Activated CD8-positive, alpha-beta T cell treated with anti-CD3 and anti-CD28 coated beads, Interleukin-2, amount 10 ng/mL, durations not matched to agents 7 days and 5 days (primary cell): Measurements from ENCODE around the gene GPX1. TPM values are rescaled to one million over a fixed set of nuclear protein-coding genes. Genes with fewer than 3 reads are reported as not detected.
"Not testable (repeated sequence)": the region's sequence is repeated elsewhere in the genome, so short reads cannot be mapped to it uniquely, and the experiment has no call there.

Experiments
- ATAC-seq: fragments of 150-1000 bp; cut with Tn5 transposase; one replicate; pipeline ENCODE4 v1.10.0; 2021; ENCODE audit warnings: moderate library complexity
- CTCF ChIA-PET: fragments of 350-600 bp; sonication (Branson Sonifier 250); formaldehyde crosslinking; loops from one replicate; lab custom pipeline; 2021; ENCODE audit warnings: antibody characterized with exemption; lab: Charles Lee
- POLR2A ChIA-PET: fragments of 350-600 bp; sonication (Branson Sonifier 250); formaldehyde crosslinking; loops from one replicate; lab custom pipeline; 2021; ENCODE audit warnings: antibody characterized with exemption; lab: Charles Lee
- DNase-seq: peaks from one replicate; pipeline ENCODE4 v3.0.0-alpha.2; 2020
- H3K27ac Mint-ChIP-seq: one replicate; pipeline ENCODE4 v1.8.0; 2021; ENCODE audit warnings: mild to moderate bottlenecking, mixed read lengths
- H3K27me3 Mint-ChIP-seq: one replicate; pipeline ENCODE4 v1.8.0; 2021; ENCODE audit warnings: low read depth, mixed read lengths
- H3K36me3 Mint-ChIP-seq: one replicate; pipeline ENCODE4 v1.8.0; 2021; ENCODE audit warnings: low read depth, mixed read lengths
- H3K4me1 Mint-ChIP-seq: one replicate; pipeline ENCODE4 v1.8.0; 2021; ENCODE audit warnings: low read depth, mixed read lengths
- H3K4me3 Mint-ChIP-seq: one replicate; pipeline ENCODE4 v1.8.0; 2021; ENCODE audit warnings: mild to moderate bottlenecking, mixed read lengths
- H3K9me3 Mint-ChIP-seq: one replicate; pipeline ENCODE4 v1.8.0; 2022; ENCODE audit warnings: mixed read lengths; ENCODE audit not compliant: insufficient read depth
- total RNA-seq, 2 experiments: library from RNA; stranded (reverse); gene quantifications; one replicate each; pipeline ENCODE4 v1.2.3, GENCODE V29; 2021

The GPX1 gene
- total RNA-seq, 2 experiments from 2014 or later: 115 to 119 TPM

DNA sequence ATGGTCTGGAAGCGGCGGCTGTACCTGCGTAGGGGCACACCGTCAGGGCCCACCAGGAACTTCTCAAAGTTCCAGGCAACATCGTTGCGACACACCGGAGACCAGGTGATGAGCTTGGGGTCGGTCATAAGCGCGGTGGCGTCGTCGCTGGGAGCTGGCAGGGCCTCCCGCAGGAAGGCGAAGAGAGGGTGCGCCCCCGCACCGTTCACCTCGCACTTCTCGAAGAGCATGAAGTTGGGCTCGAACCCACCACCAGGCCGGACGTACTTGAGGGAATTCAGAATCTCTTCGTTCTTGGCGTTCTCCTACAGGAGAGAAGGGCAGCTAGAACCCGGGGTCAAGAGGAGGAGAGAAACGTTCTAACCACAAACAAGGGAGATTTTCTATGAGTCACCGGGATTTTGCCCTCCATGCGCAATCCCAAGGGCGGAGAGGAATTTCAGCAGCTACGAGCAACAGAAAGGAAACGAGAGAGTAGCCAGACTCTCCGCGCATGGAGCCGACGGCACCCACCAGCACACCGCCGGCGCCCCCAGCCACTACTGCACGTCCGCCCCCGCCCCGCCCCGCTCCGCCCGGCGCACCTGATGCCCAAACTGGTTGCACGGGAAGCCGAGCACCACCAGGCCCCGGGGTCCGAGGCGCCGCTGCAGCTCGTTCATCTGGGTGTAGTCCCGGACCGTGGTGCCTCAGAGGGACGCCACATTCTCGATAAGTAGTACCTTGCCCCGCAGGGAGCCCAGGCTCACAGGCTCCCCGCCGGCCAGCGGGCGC, 523 bp downstream of the GPX1 start:
- peak overlapping the region; percentile 88 for H3K27ac Mint-ChIP-seq
- H3K4me3 Mint-ChIP-seq: peak overlapping the region; percentile 95
- not testable (repeated sequence) for H3K9me3 Mint-ChIP-seq, H3K27me3 Mint-ChIP-seq
- H3K4me1 Mint-ChIP-seq: peaks cover 45% of the 10 kb centered on the region
- POLR2A ChIA-PET: interaction anchor here (0.9 to 3.2 kb wide), 5 partner anchors 18 to 264 kb away, joined by 3 to 36 read pairs (median 4); partner anchors contain the start of genes NICN1, QRICH1, RHOA and TCTA
- CTCF ChIA-PET: interaction anchor here (1.5 to 7.9 kb wide), 3 partner anchors 12 to 92 kb away, joined by 4 to 53 read pairs (median 10); partner anchors contain the start of gene USP4
- ATAC-seq (peak; percentile 54), DNase-seq (peak; percentile 62)
- peaks cover 59% of the 10 kb centered on the region for H3K36me3 Mint-ChIP-seq

DNA sequence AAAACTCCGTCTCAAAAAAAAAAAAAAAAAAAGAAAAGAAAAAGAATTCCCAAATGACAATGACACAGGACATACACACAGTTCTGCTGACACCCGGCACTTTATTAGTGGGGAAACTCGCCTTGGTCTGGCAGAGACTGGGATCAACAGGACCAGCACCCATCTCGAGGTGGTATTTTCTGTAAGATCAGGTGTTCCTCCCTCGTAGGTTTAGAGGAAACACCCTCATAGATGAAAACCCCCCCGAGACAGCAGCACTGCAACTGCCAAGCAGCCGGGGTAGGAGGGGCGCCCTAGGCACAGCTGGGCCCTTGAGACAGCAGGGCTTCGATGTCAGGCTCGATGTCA, 1.1 kb downstream of the GPX1 start:
- not testable (repeated sequence) for DNase-seq, H3K9me3 Mint-ChIP-seq, H3K27me3 Mint-ChIP-seq
- H3K4me1 Mint-ChIP-seq: peaks cover 40% of the 10 kb centered on the region
- POLR2A ChIA-PET: interaction anchor here (0.9 to 3.2 kb wide), 3 partner anchors 17 to 72 kb away, joined by 4 to 36 read pairs (median 18); partner anchors contain the start of genes NICN1, RHOA, TCTA and USP4
- peak; percentile 12 for ATAC-seq
- peak overlapping the region; percentile 95 for H3K4me3 Mint-ChIP-seq
- H3K36me3 Mint-ChIP-seq: peaks cover 53% of the 10 kb centered on the region
- CTCF ChIA-PET: interaction anchor here (2.1 to 7.9 kb wide), 2 partner anchors 12 to 17 kb away, joined by 10 to 53 read pairs; partner anchors contain the start of gene USP4
- peak overlapping the region; percentile 88 for H3K27ac Mint-ChIP-seq

DNA sequence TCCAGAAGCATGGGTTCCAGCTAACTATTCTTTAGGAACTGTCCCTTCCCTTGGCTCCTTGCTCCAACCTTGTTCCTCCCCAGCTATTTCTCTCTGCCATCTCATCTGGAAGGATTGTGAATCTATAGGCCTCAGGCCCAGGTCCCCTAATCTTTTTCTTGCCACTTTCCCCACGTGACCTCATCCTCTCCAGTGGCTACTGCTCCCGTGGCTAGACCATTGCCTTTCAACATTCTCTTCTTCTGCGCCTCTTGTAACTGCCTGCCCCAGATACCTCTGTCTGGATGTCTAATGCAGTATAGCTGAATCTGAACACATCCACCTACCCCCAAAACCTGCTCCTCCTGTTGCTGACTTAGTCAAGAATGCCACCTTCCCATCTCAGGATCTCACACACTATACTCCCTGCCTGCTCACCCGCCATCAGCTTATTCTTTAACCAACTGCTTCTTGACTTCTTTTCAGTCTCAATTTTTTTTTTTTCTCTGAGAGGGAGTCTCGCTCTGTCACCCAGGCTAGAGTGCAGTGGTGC, 5.2 kb downstream of the GPX1 start:
- Mint-ChIP-seq H3K4me3 (no peak overlapping the region), H3K9me3 (no peaks in the 10 kb centered on the region)

DNA sequence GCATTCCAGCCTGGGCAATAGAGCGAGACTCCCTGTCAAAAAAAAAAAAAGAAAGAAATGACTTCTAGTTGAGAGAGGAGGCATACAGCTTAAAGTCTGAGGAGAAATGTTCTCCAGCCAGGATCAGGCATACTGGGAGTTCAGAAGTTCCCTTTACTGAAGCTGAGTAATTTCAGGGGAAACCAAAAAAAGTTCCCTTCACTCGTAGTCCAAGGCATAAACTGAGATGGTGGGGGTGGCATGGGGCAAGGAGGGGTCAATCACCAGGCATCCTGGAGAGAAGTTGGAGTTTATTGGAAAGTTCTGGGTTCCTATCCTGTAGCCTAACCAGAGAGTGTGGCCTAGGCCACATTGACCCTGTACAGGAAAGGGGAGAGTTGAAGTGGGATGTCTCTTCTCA, 5.9 kb downstream of the GPX1 start:
- Mint-ChIP-seq H3K27me3 (no peaks in the 10 kb centered on the region), H3K36me3 (peaks cover 17% of the 10 kb centered on the region), H3K27ac (no peak overlapping the region), H3K4me1 (peaks cover 18% of the 10 kb centered on the region), H3K4me3 (no peak overlapping the region), H3K9me3 (no peaks in the 10 kb centered on the region)
- POLR2A ChIA-PET: interaction anchor here (0.8 to 1.6 kb wide), 2 partner anchors 12 to 331 kb away, joined by 3 to 8 read pairs; partner anchors contain the start of gene USP4
- no peak for ATAC-seq
- CTCF ChIA-PET: interaction anchor here (3.0 kb wide), 1 partner anchor 12 kb away, joined by 22 read pairs; the partner anchor contains the start of gene USP4
- DNase-seq: no peak

More for the DNA sequence above, 5.2 kb downstream of the GPX1 start:
- peak overlapping the region; percentile 10 for H3K27ac Mint-ChIP-seq
- DNase-seq (no peak), ATAC-seq (no peak)
- H3K36me3 Mint-ChIP-seq: peaks cover 21% of the 10 kb centered on the region
- H3K27me3 Mint-ChIP-seq: no peaks in the 10 kb centered on the region
- POLR2A ChIA-PET: interaction anchor here (0.6 to 1.6 kb wide), 3 partner anchors 13 to 332 kb away, joined by 3 to 8 read pairs (median 3); partner anchors contain the start of gene USP4
- CTCF ChIA-PET: interaction anchor here (3.0 kb wide), 1 partner anchor 13 kb away, joined by 22 read pairs; the partner anchor contains the start of gene USP4
- peaks cover 22% of the 10 kb centered on the region for H3K4me1 Mint-ChIP-seq

DNA sequence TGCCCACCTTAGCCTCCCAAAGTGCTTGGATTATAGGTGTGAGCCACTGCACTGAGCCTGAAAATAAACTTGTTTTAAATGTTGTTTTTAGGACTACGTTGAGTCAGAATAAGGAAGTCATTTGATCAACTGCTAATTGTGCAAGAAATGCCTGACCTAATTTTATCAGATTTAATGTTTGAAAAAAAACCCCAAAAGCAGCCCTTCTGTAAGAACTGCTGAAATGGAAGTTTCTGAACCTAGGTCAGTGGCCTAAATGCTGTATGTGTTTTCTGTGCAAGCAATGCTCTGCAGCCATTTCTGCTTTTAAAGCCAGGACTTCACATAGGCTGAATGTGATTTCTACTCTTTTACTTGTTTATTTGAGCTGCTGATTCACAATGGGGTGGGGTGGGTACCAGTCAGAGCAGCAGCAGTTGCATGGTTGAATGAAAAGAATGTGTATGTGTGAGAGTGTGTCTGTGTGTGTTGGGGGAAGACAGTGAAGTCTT, 6.6 kb downstream of the GPX1 start:
- DNase-seq (no peak), ATAC-seq (no peak)
- no peaks in the 10 kb centered on the region for H3K27me3 Mint-ChIP-seq
- peaks cover 13% of the 10 kb centered on the region for H3K36me3 Mint-ChIP-seq
- H3K4me3 Mint-ChIP-seq: no peak overlapping the region
- CTCF ChIA-PET: interaction anchor here (3.0 kb wide), 1 partner anchor 12 kb away, joined by 22 read pairs; the partner anchor contains the start of gene USP4
- no peaks in the 10 kb centered on the region for H3K9me3 Mint-ChIP-seq
- POLR2A ChIA-PET: interaction anchor here (0.6 to 1.6 kb wide), 3 partner anchors 9 to 12 kb away, joined by 4 to 8 read pairs (median 5); partner anchors contain the start of gene USP4
- peak overlapping the region; percentile 3 for H3K27ac Mint-ChIP-seq
- peaks cover 14% of the 10 kb centered on the region for H3K4me1 Mint-ChIP-seq

DNA sequence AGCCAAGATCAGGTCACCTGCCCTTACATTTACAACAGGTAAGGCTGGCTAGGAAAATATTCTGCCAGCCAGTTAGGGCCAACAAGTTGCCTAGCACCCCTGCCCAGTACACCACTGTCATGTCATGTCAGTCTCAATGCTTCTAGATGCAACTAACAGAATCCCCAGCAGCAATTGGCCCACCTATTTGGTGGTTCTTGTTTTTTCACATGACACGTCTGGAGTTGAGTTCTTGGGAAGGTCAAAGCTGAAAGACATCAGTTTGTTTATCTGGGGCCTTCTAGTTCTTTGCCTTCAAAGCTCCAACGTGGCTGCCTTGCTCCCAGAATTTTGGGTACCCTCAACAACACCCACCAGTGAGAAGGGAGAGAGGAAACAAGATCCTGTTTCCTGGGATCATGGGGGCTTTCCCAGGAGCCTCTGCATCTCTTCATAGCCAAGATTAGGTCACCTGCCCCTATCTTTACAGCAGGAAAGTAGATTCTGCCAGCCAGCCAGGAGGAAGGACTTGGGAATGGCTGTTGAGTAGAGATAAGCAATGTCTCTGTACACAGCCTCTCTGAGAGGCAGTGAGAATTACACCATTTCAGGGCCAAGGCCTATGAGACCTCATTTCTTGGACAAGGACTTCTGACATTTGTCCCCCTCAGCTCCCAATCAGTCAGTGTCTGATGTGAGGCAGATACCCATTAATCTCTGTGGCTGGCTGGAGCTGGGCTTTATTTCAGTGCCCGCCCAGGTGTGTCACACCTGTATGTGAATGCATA, 8.6 kb downstream of the GPX1 start:
- Mint-ChIP-seq H3K4me1 (peaks cover 15% of the 10 kb centered on the region), H3K27ac (no peak overlapping the region), H3K27me3 (no peaks in the 10 kb centered on the region), H3K4me3 (no peak overlapping the region), H3K9me3 (no peaks in the 10 kb centered on the region), H3K36me3 (peaks cover 3% of the 10 kb centered on the region)
- ChIA-PET CTCF (interaction anchor here (1.4 to 1.5 kb wide), 2 partner anchors 10 to 14 kb away, joined by 3 to 5 read pairs; partner anchors contain the start of gene USP4), POLR2A (interaction anchor here (2.0 kb wide), 1 partner anchor 9 kb away, joined by 9 read pairs; the partner anchor contains the start of gene USP4)
- ATAC-seq: no peak
- no peak for DNase-seq

DNA sequence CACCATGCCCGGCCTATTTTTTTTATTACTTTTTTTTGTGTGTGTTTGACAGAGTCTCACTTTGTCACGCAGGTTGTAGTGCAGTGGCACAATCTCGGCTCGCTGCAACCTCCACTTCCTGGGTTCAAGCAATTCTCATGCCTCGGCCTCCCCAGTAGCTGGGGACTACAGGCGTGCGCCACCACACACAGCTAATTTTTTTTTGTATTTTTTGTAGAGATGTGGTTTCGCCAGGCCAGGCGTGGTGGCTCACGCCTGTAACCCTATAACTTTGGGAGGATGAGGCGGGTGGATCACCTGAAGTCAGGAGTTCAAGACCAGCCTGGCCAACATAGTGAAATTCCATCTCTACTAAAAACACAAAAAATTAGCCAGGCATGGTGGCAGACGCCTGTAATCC, 9.8 kb downstream of the GPX1 start:
- H3K27me3 Mint-ChIP-seq, DNase-seq, H3K27ac Mint-ChIP-seq, ATAC-seq, H3K36me3 Mint-ChIP-seq, H3K9me3 Mint-ChIP-seq, H3K4me3 Mint-ChIP-seq: not testable (repeated sequence)
- ChIA-PET POLR2A (interaction anchor here (0.7 to 2.0 kb wide), 2 partner anchors 8 to 402 kb away, joined by 4 to 9 read pairs; partner anchors contain the start of gene USP4), CTCF (interaction anchor here (1.4 kb wide), 1 partner anchor 9 kb away, joined by 5 read pairs; the partner anchor contains the start of gene USP4)
- peaks cover 17% of the 10 kb centered on the region for H3K4me1 Mint-ChIP-seq

DNA sequence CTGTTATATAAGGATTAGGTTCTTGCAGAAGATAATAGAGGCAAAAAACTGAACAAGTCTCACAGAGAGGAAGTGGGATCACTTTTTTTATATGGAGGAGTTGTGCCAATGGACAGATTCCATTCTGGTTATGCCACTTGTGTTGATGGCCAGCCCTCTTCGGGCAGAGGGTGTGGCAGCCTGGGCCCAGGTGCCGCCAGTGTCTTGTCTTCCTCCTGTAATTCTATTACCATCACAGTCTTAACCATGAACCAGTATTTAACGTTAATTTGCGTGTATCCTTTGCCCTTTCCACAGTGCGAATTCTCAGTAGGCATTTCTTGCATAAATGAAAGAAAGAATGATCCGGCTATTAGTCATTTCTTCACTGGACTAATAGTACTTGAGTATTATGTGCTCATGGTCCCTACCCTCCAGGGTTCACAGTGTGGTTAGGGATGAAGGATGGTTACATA, 11.3 kb downstream of the GPX1 start:
- ATAC-seq (no peak), DNase-seq (no peak)
- Mint-ChIP-seq H3K4me3 (no peak overlapping the region), H3K9me3 (no peaks in the 10 kb centered on the region), H3K4me1 (peaks cover 21% of the 10 kb centered on the region), H3K27me3 (no peaks in the 10 kb centered on the region), H3K36me3 (no peaks in the 10 kb centered on the region), H3K27ac (no peak overlapping the region)
- ChIA-PET POLR2A (no interaction called here), CTCF (no interaction called here)

DNA sequence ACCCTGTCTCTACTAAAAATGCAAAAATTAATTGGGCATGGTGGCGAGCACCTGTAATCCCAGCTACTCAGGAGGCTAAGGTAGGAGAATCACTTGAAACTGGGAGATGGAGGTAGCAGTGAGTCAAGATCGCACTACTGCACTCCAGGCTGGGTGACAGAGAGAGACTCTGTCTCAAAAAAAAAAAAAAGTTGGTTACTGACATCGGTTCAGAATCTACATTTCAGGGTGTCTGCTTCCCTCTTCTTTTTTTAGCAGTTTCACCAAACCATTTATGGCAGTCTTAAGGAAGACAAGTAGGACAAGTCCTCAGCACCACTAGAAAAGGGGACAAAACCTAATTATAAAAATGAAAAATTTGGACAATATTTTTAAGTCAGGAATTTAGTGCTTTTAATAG, 15.0 kb downstream of the GPX1 start:
- CTCF ChIA-PET: interaction anchor here (1.0 to 2.6 kb wide), 3 partner anchors 73 to 106 kb away, joined by 3 to 10 read pairs (median 6); no protein-coding TSS in a partner anchor
- Mint-ChIP-seq H3K4me3 (no peak overlapping the region), H3K9me3 (no peaks in the 10 kb centered on the region), H3K4me1 (peaks cover 40% of the 10 kb centered on the region), H3K27ac (no peak overlapping the region), H3K27me3 (no peaks in the 10 kb centered on the region), H3K36me3 (peaks cover 8% of the 10 kb centered on the region)
- POLR2A ChIA-PET: interaction anchor here (0.6 to 1.1 kb wide), 3 partner anchors 8 to 432 kb away, joined by 3 to 5 read pairs (median 3); no protein-coding TSS in a partner anchor
- no peak for DNase-seq
- no peak for ATAC-seq

DNA sequence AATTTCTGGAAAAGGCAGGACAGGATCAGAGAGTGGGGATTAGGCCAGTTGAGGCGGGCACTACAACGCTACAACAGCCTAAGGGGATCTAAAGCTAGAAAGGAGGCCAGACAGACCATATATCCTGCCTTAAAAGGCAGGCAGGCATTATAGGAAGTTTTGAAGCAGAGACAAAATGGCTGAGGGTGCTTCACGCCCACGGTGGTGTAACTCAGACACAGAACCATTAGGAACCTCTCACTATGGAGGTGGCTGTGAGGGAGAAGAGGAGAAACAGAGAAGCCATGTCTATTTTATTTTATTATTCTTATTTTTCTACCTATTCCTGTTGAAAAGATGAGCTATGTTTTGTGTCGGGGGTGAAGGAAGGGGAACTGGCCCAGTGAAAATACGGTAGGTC, 16.2 kb downstream of the GPX1 start:
- ChIA-PET POLR2A (interaction anchor here (1.0 to 1.1 kb wide), 2 partner anchors 9 to 248 kb away, joined by 5 read pairs; partner anchors contain the start of gene QRICH1), CTCF (interaction anchor here (1.5 to 1.8 kb wide), 2 partner anchors 74 to 107 kb away, joined by 3 to 6 read pairs; no protein-coding TSS in a partner anchor)
- H3K36me3 Mint-ChIP-seq: peaks cover 12% of the 10 kb centered on the region
- no peaks in the 10 kb centered on the region for H3K27me3 Mint-ChIP-seq
- ATAC-seq: no peak
- H3K4me3 Mint-ChIP-seq: peak overlapping the region; percentile 29
- H3K9me3 Mint-ChIP-seq: no peaks in the 10 kb centered on the region
- peaks cover 43% of the 10 kb centered on the region for H3K4me1 Mint-ChIP-seq
- peak overlapping the region; percentile 85 for H3K27ac Mint-ChIP-seq
- DNase-seq: no peak
